Measurements from ENCODE around the gene CPED1. TPM values are rescaled to one million over a fixed set of nuclear protein-coding genes. Genes with fewer than 3 reads are reported as not detected.

CPED1 gene
- polyA plus RNA-seq, 1 experiment: 52.0 TPM

GRCh38 chr7:120984406-120984805 lies 4.1 kb upstream of the CPED1 start:
- TF ChIP-seq CTCF (IDR thresholded peaks at IDR 0.05; ENCODE audit: low read depth, low read length): no peak
- H3K4me3 ChIP-seq (ENCODE audit: low read depth, low read length): no peak overlapping the region
- H3K27me3 ChIP-seq (ENCODE audit: control insufficient read depth, insufficient read depth, low read length): no peaks in the 10 kb centered on the region
- POLR2A ChIA-PET: no interaction called here
- no peaks in the 10 kb centered on the region for H3K9me3 ChIP-seq (ENCODE audit: control insufficient read depth, insufficient read depth, low read length)
- DNase-seq (ENCODE audit: low read depth, low spot score): no peak
- CTCF ChIA-PET: interaction anchor here (1.0 to 8.9 kb wide), 3 partner anchors 18 to 124 kb away, joined by 3 to 178 read pairs (median 10); no protein-coding TSS in a partner anchor
- H3K27ac ChIP-seq (ENCODE audit: low read depth, low read length): no peak overlapping the region

GRCh38 chr7:120985130-120985758 lies 3.3 kb upstream of the CPED1 start:
- Histone ChIP-seq H3K4me3 (ENCODE audit: low read depth, low read length) (no peak overlapping the region), H3K27ac (ENCODE audit: low read depth, low read length) (no peak overlapping the region), H3K9me3 (ENCODE audit: control insufficient read depth, insufficient read depth, low read length) (no peaks in the 10 kb centered on the region), H3K27me3 (ENCODE audit: control insufficient read depth, insufficient read depth, low read length) (no peaks in the 10 kb centered on the region)
- ChIA-PET CTCF (interaction anchor here (1.0 to 8.9 kb wide), 6 partner anchors 17 to 179 kb away, joined by 3 to 178 read pairs (median 8); no protein-coding TSS in a partner anchor), POLR2A (interaction anchor here (0.5 kb wide), 1 partner anchor 35 kb away, joined by 3 read pairs; the partner anchor contains the start of gene ING3)
- no peak for DNase-seq (ENCODE audit: low read depth, low spot score)
- TF ChIP-seq CTCF (IDR thresholded peaks at IDR 0.05; ENCODE audit: low read depth, low read length): no peak

GRCh38 chr7:120985839-120986238 lies 2.7 kb upstream of the CPED1 start:
- no peak for TF ChIP-seq CTCF (IDR thresholded peaks at IDR 0.05; ENCODE audit: low read depth, low read length)
- Histone ChIP-seq H3K27ac (ENCODE audit: low read depth, low read length) (no peak overlapping the region), H3K27me3 (ENCODE audit: control insufficient read depth, insufficient read depth, low read length) (no peaks in the 10 kb centered on the region), H3K4me3 (ENCODE audit: low read depth, low read length) (no peak overlapping the region), H3K9me3 (ENCODE audit: control insufficient read depth, insufficient read depth, low read length) (no peaks in the 10 kb centered on the region)
- DNase-seq (ENCODE audit: low read depth, low spot score): no peak
- ChIA-PET CTCF (interaction anchor here (0.9 to 8.9 kb wide), 13 partner anchors 9 to 180 kb away, joined by 3 to 178 read pairs (median 9); no protein-coding TSS in a partner anchor), POLR2A (interaction anchor here (0.5 kb wide), 1 partner anchor 35 kb away, joined by 3 read pairs; the partner anchor contains the start of gene ING3)

GRCh38 chr7:120986650-120987049 lies 1.9 kb upstream of the CPED1 start:
- ChIA-PET CTCF (interaction anchor here (0.7 to 8.9 kb wide), 33 partner anchors 8 to 562 kb away, joined by 3 to 178 read pairs (median 6); no protein-coding TSS in a partner anchor), POLR2A (interaction anchor here (5.4 kb wide), 1 partner anchor 96 kb away, joined by 62 read pairs; no protein-coding TSS in a partner anchor)
- no peaks in the 10 kb centered on the region for H3K27me3 ChIP-seq (ENCODE audit: control insufficient read depth, insufficient read depth, low read length)
- TF ChIP-seq CTCF (IDR thresholded peaks at IDR 0.05; ENCODE audit: low read depth, low read length): 0 out of 2 replicates have a peak, but pooled peaks have one; percentile 2
- no peaks in the 10 kb centered on the region for H3K9me3 ChIP-seq (ENCODE audit: control insufficient read depth, insufficient read depth, low read length)
- H3K27ac ChIP-seq (ENCODE audit: low read depth, low read length): no peak overlapping the region
- DNase-seq (ENCODE audit: low read depth, low spot score): no peak
- no peak overlapping the region for H3K4me3 ChIP-seq (ENCODE audit: low read depth, low read length)

GRCh38 chr7:120987280-120987679 lies 1.2 kb upstream of the CPED1 start:
- Histone ChIP-seq H3K27me3 (ENCODE audit: control insufficient read depth, insufficient read depth, low read length) (no peaks in the 10 kb centered on the region), H3K27ac (ENCODE audit: low read depth, low read length) (no peak overlapping the region), H3K9me3 (ENCODE audit: control insufficient read depth, insufficient read depth, low read length) (no peaks in the 10 kb centered on the region), H3K4me3 (ENCODE audit: low read depth, low read length) (no peak overlapping the region)
- TF ChIP-seq CTCF (IDR thresholded peaks at IDR 0.05; ENCODE audit: low read depth, low read length): no peak
- CTCF ChIA-PET: interaction anchor here (0.6 to 8.9 kb wide), 45 partner anchors 9 to 561 kb away, joined by 3 to 178 read pairs (median 5); partner anchors contain the start of gene ING3
- POLR2A ChIA-PET: interaction anchor here (1.5 to 5.4 kb wide), 2 partner anchors 89 to 96 kb away, joined by 4 to 62 read pairs; no protein-coding TSS in a partner anchor
- DNase-seq (ENCODE audit: low read depth, low spot score): no peak

Data from AG04450 (cell line).